GM21786 (cell line): ENCODE data around the gene BRSK1.

Experiments used
- ATAC-seq: cut with Tn5 transposase; IDR thresholded peaks from one replicate; pipeline ENCODE4 v1.9.1; 2021; ENCODE audit not compliant: unreplicated experiment

Gene BRSK1

DNA sequence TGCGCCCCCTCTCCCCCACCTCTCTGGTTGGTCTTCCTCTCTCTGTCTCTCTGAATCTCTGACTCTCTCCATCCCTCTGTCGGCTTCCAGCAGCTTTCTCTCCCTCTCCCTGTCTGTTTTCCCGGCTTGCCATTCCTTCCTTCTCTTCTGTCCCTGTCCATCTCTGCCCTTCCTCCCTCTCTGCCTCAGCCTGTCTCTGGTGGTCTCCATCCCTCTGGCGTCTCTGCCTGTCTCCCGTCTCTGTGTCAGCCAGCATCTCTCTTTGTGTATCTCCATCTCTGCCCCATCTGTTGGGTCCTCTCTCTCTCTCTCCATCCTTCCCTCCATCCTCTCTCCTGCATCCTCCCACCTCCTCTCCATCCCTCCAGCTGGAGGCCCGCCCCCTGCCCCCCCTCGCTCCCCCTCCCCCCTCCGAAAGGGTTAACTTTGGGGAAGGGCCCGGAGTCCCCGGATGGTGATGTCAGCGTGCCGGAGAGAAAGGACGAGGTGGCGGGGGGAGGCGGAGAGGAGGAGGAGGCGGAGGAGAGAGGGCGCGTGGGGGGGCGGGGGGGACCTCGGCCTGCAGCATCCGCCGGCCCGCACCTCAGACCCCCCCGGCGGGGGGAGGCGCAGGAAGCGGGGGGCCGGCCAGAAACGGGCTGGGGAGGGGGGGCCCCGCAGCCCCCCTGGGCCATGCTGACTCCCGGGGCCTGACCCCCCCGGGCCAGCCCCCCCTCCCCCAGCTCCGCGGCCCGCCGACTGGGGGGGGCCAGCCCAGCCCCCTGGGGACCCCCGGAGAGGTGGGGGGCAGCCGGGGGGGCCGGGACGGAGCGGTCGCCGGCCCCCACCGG is at the start of gene BRSK1:
Gene BRSK1, plus strand, starts transcription at position 450 of the 830 bp plus-strand sequence. CDS start 446 bp downstream, outside the sequence.
- ATAC-seq: no peak

DNA sequence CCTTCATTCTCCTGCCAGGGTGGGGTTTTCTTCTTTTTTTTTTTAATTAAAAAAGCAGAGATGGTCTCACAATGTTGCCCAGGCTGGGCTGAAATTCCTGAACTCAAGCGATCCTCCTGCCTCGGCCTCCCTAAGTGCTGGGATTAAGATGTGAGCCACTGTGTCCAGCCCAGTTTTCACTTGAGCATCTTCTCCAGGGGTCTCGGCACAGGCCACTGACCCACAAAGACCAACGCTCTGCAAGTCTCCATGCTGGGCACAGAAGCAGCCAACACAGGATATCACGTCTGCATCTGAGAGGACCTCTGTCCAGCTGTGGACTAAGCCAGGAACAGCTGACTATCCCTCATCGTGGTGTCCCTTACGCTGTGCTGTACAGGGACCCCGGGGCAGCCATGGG is 45.8 kb upstream of the BRSK1 start:
- ATAC-seq: no peak

DNA sequence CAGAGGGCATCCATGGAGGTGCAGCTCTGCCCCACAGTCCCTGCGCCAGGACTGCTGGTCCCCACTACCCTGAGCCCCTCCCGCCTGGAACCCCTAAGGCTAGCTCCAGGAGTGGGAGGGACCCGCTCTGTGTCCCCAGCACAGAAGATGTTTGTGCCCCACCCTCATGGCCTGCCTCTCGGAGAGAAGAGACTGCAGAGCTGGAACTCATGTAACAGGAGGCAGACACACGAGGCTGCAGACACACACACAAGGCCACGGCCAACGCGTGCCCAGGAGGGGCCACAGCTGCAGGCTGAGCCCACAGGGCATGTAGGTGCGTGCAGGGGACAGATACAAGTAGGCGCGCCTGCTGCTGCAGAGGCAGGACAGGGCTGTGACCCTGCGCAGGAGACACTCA is 44.8 kb upstream of the BRSK1 start:
- ATAC-seq: no peak

DNA sequence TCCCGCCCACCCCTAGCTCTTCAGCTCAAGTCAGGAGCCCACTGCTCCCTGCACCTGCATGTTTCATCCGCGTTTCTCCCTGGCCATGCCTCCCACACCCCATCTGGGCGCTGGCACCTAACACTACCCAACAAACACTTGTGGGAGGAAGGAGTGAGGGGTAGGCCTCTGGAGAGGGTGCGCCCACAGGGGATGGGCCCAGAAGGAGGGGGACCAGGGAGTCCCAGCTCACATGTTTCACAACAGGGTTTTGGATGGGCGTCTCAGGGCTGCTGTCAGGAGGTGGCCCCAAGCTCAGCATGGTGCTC is 43.1 kb upstream of the BRSK1 start:
- no peak for ATAC-seq

DNA sequence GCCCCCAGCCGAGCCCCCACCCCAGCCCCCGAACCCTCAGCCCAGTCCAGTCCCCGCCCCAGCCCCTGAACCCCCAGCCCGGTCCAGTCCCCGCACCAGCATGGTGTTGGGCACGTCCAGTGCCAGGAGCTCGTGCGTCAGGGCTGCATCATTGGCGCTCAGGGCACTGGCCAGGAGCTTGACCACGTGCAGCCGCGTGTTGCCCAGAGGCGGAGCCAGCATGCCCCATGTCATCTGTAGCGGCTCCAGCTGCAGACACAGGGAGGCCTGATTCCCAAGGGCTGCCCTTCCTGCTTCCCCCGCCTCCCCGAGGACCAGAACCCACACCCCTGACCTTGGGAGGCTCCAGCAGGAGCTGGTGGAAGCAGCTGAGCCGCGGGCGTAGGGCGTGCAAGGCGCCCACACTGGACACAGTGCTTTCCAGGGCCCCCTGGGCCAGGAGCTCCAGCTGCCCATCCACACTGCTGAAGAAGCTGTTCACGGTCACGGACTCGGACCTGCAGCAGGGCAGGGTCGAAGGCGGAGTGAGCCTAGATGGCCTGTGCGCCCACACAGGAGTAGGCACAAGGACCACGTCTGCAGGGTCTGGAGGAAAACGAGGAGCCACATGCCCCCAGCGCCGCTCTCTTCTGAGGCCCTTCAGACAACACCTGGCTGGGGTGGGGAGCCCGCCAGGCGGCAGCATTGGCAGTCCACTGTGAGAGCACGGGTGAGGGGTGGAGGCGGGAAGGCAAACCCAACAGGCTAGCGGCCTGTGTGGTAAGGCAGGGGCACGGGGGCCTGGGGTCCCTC is 42.5 kb upstream of the BRSK1 start:
- no peak for ATAC-seq

DNA sequence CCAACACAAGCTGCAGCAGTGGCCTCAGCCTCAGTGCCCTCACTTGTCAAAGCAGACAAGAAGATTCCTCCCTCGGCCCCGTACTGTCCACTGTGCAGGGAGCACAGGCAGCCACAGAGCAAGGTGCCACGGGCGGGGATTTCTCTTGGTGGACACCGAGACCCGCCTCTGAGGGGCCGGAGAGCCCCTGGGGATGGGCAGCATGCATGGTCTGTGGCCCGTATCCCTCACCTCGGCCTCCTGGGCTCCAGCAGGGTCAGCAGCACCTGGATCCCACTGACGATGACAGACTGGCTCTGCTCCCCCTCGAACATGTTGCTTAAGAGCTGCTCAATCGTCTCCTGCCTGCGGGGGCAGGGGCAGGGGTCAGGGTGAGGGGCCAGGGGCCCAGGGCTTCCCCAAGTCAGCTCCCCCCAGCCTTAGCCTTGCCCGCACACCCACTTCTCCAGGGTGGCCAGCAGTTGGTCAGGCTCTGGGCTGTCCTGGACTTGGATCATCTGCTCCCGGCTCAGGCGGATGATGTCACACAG is 41.8 kb upstream of the BRSK1 start:
- no peak for ATAC-seq

DNA sequence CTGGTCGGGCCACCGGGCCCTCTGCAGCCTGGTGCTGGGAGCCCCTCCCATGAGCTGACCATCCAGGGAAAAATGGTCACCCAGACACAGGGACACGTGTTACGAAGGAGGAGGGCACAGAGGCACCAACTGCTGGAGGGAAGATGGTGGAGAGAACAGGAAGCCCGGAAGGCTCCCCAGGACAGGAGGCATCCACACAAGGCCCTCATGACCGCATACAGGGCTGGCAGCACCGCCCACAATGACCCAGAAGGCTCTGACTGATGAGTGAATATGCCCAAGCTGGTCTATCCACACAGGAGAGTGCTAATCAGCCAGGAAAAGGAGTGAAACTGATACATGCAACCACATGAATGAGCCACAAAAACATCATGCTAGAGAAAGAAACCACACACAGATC is 41.3 kb upstream of the BRSK1 start:
- ATAC-seq: no peak

DNA sequence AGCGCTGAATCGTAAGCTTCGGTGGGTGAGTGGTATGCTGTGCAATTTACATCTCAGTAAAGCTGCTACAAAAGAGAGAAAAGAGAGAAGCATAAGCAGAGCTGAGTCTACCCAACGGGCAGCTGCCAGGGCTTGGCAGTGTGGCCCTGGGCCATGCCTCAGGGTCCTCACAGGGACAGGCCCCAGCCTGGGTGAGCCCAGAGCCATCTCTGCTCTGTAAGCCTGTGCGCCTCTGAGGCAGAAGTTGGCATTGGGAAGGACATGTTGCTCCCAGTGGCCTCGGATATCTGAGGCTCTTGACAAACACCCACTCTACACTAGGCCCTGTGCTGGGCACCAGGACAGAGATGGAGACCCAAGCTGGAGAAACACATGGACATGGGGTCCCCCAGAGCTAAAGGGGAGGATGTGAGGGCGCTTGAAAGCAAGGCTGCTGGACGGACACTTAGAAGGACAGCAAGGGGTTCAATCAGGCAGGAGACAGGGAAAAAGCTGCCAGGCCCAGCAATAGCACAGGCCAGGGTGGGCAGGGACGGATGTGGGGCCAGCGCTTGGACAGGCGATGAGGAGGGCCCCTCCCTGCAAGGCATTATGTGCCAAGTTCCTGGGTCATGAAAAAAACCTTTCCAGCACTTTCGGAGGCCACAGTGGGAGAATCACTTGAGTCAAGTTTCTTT is 39.7 kb upstream of the BRSK1 start:
- ATAC-seq: no peak

DNA sequence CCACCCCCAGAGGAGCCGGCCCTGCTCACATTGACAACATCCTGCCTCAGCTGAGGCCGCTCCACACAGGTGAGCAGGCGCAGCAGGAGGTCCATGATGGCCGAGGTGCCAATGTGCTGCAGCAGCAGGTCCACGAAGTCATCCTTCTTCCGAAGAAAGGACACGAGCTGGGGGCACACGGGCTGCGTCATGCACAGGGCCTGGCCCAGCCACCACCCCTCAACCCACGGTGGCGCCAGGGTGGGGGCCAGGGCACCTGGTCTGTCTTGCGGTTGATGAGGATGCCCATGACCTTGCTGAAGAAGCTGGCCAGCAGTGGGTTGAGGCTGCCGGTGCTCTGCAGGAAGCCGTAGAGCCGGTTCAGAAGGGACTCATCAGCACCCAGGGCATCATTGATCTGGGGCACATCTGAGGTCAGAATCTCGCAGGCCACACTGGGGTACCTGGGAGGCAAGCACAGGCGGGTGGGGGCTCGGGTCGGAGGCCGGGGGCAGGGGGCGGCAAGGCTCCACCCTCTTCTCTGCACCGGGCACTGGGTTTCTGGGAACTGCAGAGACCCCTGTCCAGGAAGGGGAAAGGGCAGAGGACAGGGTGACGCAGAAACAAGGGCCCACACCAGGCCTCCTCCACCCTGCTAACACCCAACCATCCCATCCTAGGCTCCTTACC is 38.4 kb upstream of the BRSK1 start:
- ATAC-seq: no peak

DNA sequence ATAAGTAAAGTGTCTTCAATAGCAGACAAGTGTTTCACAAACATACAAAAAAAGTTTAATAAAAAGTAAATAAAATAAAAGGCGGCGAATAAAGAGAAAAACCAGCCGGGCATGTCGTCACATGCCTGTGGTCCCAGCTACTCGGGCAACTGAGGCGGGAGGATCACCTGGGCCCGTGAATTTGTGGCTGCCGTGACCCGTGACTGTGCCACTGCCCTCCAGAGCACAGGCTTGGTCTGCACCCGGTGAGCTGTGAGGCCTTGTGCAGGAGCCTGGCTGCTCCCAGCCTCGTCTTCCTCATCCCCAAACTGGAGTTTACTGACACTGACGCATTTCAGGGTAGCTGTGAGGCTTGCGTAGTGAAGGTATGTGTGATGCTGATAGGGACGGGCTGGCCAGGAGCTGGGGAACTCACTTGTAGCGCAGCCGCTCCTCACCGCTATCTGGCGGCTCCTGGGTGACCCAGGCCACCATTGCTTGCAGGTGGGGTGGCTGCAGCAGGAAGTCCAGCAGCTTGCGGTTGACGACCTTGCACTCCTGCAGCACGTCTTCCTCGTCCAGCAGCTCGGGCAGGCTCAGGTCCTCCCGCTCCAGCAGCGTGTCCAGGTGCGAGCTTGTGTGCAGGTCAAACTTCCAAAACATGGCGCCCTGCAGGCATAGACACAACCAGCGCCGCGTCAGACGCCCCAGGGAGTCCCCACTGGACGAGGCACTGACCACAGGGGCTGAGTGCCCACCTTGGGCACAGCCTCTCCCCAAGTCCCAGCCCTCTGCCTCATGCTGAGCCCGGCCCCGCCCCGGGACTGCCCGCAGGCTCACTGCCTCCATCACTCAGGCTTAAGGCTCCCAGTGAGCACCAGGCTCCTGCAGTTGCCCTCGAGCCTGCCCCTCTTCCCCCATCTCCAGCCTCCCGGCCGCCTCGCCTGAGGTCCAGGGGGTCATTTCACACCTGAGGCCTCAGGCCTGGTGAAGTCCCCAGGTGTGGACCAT is 37.0 kb upstream of the BRSK1 start:
- no peak for ATAC-seq

DNA sequence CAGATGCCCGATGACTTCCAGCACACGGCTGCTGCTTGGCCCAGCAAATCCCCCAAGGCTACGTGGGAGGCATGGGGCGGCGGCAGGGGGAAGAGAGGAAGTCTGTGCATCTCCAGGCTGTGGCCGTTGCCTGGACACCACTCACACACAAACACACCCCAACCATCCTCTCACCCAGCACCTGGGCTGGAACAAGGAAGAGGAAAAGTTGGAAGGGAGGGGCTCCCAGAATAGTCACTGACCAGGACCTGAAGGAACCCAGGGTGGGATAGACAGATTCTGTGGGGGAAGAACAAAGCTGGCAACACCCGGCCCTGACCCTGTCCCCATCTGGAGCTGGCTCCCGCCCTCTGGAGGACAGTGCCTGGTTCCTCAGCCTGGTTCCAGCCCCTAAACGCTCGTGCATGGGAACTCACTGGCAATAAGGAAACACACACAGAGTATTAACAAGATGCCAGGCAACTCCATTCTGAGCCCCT is 36.1 kb upstream of the BRSK1 start:
- no peak for ATAC-seq

DNA sequence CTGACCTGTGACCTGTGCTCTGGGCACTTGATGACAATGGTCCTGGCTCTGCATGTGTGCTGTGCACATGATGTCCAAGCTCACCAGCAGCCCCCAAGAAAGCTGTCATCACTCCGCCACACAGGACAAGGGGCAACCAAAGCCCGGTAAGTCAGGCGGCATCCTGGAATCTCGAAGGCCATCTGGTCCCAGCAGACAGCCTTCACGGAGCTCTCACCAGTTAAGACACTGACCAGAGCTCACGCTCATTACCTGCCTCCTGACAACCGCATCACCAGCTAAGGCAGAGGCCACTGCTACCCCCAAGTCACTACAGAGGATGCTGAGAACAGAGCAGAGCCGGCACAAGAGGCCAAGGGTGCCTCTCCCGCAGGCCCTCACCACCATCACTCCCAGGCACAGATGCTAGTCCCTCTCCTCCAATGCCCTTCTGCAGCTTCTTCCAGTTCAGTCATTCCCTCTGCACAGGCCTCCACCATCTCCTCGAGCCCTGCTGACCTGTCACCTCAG is 35.6 kb upstream of the BRSK1 start:
- no peak for ATAC-seq

DNA sequence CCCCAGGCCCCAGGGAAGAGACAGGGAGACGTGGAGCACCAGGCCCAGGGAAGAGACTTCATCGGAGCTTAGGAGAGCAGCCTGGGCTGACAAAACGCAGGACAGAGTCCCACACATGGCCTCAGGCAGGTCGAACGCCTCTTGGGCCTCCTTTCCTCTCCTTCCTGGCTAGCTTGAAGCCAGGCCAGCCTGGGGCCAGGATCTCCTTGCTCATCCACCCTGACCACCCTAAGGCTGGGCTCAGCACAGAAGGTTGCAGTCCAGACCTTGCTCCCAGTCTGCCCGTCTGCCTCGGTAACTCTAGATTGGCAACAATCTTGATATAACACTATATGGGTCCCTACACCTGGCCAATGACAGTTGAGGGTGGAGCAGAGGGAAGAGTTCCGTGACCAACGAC is 35.1 kb upstream of the BRSK1 start:
- ATAC-seq: no peak

DNA sequence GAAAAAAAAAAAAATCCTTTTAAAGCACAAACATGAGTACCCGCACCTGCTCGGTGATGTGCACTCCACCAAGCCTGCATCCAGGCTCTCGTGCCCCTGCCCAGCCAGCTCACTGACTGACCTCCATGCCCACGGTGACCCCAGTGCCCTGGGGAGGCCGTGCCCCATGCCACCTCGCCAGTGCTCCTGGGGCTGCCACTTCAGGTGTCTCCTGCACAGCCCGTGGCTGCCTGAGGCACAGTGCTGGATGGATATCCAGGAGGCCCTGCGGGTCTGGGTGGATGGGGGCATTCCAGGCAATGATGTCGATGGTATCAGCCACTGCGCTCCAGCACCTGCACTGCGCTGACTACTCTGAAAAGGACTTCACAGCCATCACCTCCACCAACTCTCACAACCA is 34.0 kb upstream of the BRSK1 start:
- no peak for ATAC-seq

DNA sequence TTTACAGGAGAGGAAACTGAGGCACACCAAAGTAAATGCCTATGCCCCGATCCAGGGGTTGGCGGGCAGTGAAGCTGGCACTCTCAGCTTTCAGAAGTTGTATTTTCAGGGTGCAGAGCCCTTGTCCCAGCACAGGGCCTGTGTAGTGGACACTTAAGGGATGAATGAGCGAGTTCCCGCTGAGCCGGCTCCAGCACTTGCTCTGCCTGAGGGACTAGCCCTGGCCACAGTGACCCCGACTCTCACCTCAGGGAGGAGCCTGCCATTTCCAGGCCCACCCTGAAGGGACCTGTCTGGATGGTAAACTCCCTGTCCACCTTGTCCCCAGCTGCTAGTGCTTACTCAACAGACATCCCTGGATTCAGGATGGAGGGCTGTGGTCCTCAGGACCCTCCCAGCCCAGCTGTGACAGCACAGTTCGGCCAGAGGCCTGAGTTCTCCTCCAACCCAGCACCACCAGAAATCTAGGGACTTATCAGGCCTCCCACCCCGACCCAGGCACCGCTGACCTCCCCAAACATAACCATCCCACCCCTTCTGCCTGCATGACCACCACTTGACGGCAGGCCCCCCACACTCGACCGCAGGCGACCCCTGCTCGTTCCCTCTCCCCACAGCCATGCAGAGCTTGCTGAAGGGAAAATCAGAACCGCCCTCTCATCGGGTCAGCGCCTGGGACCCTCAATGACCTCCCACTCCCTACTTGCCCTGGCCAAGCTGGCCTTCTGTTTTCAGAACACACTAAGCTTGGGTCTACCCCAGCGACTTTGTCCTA is 33.3 kb upstream of the BRSK1 start:
- no peak for ATAC-seq

DNA sequence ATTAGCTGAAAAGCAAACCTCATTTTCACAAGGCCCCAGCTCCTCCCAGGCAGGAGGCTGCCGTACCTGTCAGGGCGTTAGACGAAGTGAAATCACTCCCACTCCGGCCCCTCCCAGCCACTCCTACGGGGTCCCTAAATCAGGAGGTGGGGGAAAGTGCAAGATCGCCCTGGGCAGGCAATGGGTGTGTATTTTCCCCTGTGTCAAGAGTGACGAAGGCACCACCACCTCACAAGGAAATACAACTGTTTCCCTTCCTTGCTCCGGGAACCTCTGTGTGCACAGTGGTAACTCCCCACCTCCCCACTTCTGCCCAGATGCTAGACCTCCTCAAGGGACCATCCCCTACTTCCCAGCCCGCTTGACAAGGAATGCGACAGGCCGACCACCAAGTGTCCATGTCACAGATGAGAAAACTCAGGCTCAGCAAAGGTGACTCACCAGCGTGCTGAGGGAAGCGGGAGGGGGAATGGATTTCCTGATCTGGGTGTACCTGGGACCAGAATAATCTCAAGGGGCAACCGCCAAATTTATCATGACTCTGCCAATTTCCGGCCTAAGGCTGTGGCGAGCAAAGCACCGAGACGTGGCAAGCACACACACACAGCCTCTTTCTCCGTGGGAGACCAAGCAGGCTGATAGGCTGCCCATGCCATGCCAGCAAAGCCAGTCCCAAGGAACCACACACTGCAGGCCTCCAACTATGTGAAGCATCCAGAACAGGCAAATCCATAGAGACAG is 32.3 kb upstream of the BRSK1 start:
- no peak for ATAC-seq

DNA sequence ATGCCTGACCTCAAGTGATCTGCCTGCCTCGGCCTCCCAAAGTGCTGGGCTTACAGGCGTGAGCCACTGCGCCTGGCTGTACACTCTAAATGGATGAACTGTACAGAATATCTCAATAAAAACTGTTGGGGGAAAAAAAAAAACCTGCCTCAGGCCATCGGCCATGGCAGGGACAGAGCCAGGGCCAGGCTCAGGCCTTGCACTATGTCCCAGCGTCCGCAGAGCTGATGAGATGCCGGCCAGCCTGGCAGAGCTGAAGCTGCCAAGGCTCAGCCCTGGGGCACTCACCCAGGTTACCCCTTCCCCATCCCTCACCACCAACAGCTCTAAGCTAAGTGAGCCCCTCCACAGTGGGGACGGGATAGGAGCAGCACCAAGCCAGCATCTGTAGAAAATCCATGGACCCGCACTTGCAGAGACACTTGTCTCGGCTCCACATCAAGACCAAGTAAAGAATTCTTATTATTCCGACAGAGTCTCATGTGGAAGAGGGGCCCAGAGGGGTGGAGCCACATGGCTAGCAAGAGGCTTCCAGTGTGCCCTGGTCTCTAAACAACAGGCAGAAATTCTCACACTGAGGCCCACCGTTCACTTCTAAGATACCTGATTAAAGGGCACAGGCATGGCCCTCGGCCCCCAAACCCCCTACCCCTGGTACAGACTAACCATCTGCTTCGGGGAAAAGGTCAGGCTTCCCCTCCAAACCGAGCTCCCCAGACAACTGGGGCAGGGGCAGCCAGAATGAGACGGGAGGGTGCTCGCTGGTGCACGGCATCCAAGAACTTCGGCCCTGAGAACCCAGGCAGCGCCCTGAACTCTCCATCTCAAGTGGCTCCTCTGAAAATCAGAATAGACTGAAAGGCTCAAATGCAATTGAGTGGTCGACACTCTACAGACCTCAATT is 30.8 kb upstream of the BRSK1 start:
- ATAC-seq: no peak
